Endothelial cell of umbilical vein (primary cell): Measurements from ENCODE around the gene CCND1. TPM values are rescaled to one million over a fixed set of nuclear protein-coding genes. Genes with fewer than 3 reads are reported as not detected.

Experiments
- BruUV-seq: library from RNA; stranded (reverse); fragments of 400-500 nt; replicated peaks from 2 replicates; lab custom pipeline; 2021; lab: Mats Ljungman, UMichigan
- CTCF ChIA-PET: fragments of 300-600, 350-600 bp; sonication (Branson Sonifier 250); formaldehyde crosslinking; loops from one replicate; lab custom pipeline; 2021; ENCODE audit warnings: antibody characterized with exemption, inconsistent platforms; lab: Charles Lee
- POLR2A ChIA-PET: fragments of 300-600, 350-600 bp; sonication (Branson Sonifier 250); formaldehyde crosslinking; loops from one replicate; lab custom pipeline; 2021; ENCODE audit warnings: antibody characterized with exemption, inconsistent platforms; lab: Charles Lee
- DNase-seq: peaks from one replicate; pipeline ENCODE4 v3.0.0-alpha.2; 2011; ENCODE audit warnings: low read depth, low spot score
- FAIRE-seq: peaks from 2 replicates; lab custom pipeline; 2011; peaks lifted over from hg19 to GRCh38; lab: Jason Lieb, UNC
- H2AFZ ChIP-seq: 2 replicates; pipeline ENCODE4 v1.6.0; 2012; ENCODE audit warnings: low read depth, low read length, control low read depth, inconsistent platforms
- H3K27ac ChIP-seq: 2 replicates; pipeline ENCODE4 v1.5.1; 2011; ENCODE audit warnings: low read depth, mild to moderate bottlenecking, control low read depth, low read length, moderate library complexity; ENCODE audit not compliant: insufficient read depth
- H3K27me3 ChIP-seq, 2 experiments: 2 replicates each; pipeline versions ENCODE4 v1.6.0 to v1.6.1; 2011; ENCODE audit warnings: low read length in 2 of 2, mixed read lengths in 1 of 2; ENCODE audit not compliant: control insufficient read depth in 2 of 2, insufficient read depth in 2 of 2
- H3K36me3 ChIP-seq, 2 experiments: 2 replicates in 1 of 2; 3 replicates in 1 of 2; pipeline ENCODE4 v1.5.1; 2011; ENCODE audit warnings: low read length in 2 of 2, mild to moderate bottlenecking in 1 of 2, moderate library complexity in 1 of 2; ENCODE audit not compliant: control insufficient read depth in 2 of 2, insufficient read depth in 2 of 2; ENCODE audit errors: extremely low read depth in 1 of 2
- H3K4me1 ChIP-seq: 3 replicates; pipeline ENCODE4 v1.5.1; 2011; ENCODE audit warnings: mild to moderate bottlenecking, low read length; ENCODE audit not compliant: control insufficient read depth, insufficient read depth; ENCODE audit errors: extremely low read depth
- H3K4me2 ChIP-seq: 2 replicates; pipeline ENCODE4 v1.6.1; 2011; ENCODE audit warnings: low read length, control low read depth, mixed read lengths; ENCODE audit not compliant: insufficient read depth
- H3K4me3 ChIP-seq, 3 experiments: fragments of 200-600 bp in 1 of 3; sonication (generic), shearing (Covaris generic) in 1 of 3; replicated peaks in 1 of 3; 2 replicates each; pipeline ENCODE4 v1.5.1; 2011 to 2016; ENCODE audit warnings: control low read depth in 3 of 3, low read length in 3 of 3, mild to moderate bottlenecking in 2 of 3, inconsistent platforms in 1 of 3, low read depth in 1 of 3, moderate library complexity in 1 of 3; ENCODE audit not compliant: insufficient read depth in 1 of 3
- H3K79me2 ChIP-seq: 2 replicates; pipeline ENCODE4 v1.6.0; 2012; ENCODE audit warnings: low read length, inconsistent platforms; ENCODE audit not compliant: control insufficient read depth, insufficient read depth
- H3K9ac ChIP-seq: replicated peaks from 2 replicates; pipeline ENCODE3; 2011; ENCODE audit warnings: low read length, control low read depth; ENCODE audit not compliant: insufficient read depth; ENCODE audit errors: extremely low read depth
- H3K9me1 ChIP-seq: replicated peaks from 3 replicates; pipeline ENCODE4 v1.6.0; 2011; ENCODE audit warnings: mild to moderate bottlenecking, low read length; ENCODE audit not compliant: control insufficient read depth, insufficient read depth; ENCODE audit errors: extremely low read depth
- H3K9me3 ChIP-seq: replicated peaks from 2 replicates; pipeline ENCODE4 v1.5.1; 2012; ENCODE audit warnings: low read length, inconsistent platforms; ENCODE audit not compliant: control insufficient read depth, insufficient read depth
- H4K20me1 ChIP-seq: replicated peaks from 2 replicates; pipeline ENCODE3; 2011; ENCODE audit warnings: mild to moderate bottlenecking, low read length; ENCODE audit not compliant: control insufficient read depth, insufficient read depth; ENCODE audit errors: extremely low read depth
- CTCF ChIP-seq, 2 donors: IDR thresholded peaks; 1 replicate in 1 of 2; 2 replicates in 1 of 2; pipeline ENCODE4 v1.5.1; 2011; ENCODE audit warnings: low read length in 2 of 2, mild to moderate bottlenecking in 2 of 2, moderate library complexity in 2 of 2, control low read depth in 1 of 2, inconsistent platforms in 1 of 2, low read depth in 1 of 2; ENCODE audit not compliant: insufficient read depth in 1 of 2; ENCODE audit errors: extremely low read depth in 1 of 2
- EZH2 ChIP-seq: IDR thresholded peaks from 2 replicates; pipeline ENCODE4 v1.6.1; 2012; ENCODE audit warnings: borderline replicate concordance, low read depth, mild to moderate bottlenecking, moderate library complexity, low read length, inconsistent platforms; ENCODE audit not compliant: severe bottlenecking
- FOS ChIP-seq: IDR thresholded peaks from 2 replicates; pipeline ENCODE4 v1.6.1; 2011; ENCODE audit warnings: mild to moderate bottlenecking, low read length, moderate library complexity, borderline replicate concordance; ENCODE audit not compliant: insufficient read depth
- GATA2 ChIP-seq: IDR thresholded peaks from 2 replicates; pipeline ENCODE4 v1.7.0; 2011; ENCODE audit warnings: low read depth, mild to moderate bottlenecking, moderate library complexity, mixed read lengths, low read length; ENCODE audit not compliant: insufficient read length, insufficient read depth
- JUN ChIP-seq: IDR thresholded peaks from 2 replicates; pipeline ENCODE4 v1.6.1; 2011; ENCODE audit warnings: borderline replicate concordance, low read depth; ENCODE audit not compliant: insufficient read length, insufficient read depth
- MAX ChIP-seq: IDR thresholded peaks from 2 replicates; pipeline ENCODE4 v1.6.1; 2011; ENCODE audit not compliant: insufficient read depth, insufficient read length
- MYC ChIP-seq: IDR thresholded peaks from one replicate; pipeline ENCODE4 v1.6.1; 2011; ENCODE audit warnings: mild to moderate bottlenecking, low read depth, low read length
- POLR2AphosphoS5 ChIP-seq: IDR thresholded peaks from 2 replicates; pipeline ENCODE4 v1.6.1; 2012; ENCODE audit warnings: low read depth, mild to moderate bottlenecking, control low read depth, low read length, moderate library complexity; ENCODE audit not compliant: insufficient read depth
- dilution Hi-C: fragments of 300-500 bp; cut with MboI; formaldehyde crosslinking; loops from one replicate; pipeline ENCODE4 v1.15.0; 2019; ENCODE audit warnings: low sequenced_read_pairs; ENCODE audit not compliant: extremely low pct_ligation_motif_present
- intact Hi-C: fragments of 100-400 bp; cut with micrococcal nuclease; formaldehyde crosslinking; loops from one replicate; pipeline ENCODE4 v1.10.0; 2022
- polyA plus RNA-seq, 4 experiments: library from polyadenylated mRNA; depleted of rRNA in 3 of 4; stranded (reverse) in 3 of 4; unstranded in 1 of 4; fragments of >200 nt; gene quantifications; 2 replicates each; pipeline versions ENCODE4 v1.2.1 to v1.2.3, GENCODE V29; 2011 to 2012; ENCODE audit warnings: missing spikeins in 1 of 4
- total RNA-seq: library from RNA; stranded (reverse); gene quantifications from 2 replicates; pipeline ENCODE4 v1.2.3, GENCODE V29; 2021

CCND1 gene
- total and polyA plus RNA-seq, 2 donors (not counting 3 experiments of a cell fraction or from before 2014, with no cell fraction given) = 98.7 to 370 TPM

DNA sequence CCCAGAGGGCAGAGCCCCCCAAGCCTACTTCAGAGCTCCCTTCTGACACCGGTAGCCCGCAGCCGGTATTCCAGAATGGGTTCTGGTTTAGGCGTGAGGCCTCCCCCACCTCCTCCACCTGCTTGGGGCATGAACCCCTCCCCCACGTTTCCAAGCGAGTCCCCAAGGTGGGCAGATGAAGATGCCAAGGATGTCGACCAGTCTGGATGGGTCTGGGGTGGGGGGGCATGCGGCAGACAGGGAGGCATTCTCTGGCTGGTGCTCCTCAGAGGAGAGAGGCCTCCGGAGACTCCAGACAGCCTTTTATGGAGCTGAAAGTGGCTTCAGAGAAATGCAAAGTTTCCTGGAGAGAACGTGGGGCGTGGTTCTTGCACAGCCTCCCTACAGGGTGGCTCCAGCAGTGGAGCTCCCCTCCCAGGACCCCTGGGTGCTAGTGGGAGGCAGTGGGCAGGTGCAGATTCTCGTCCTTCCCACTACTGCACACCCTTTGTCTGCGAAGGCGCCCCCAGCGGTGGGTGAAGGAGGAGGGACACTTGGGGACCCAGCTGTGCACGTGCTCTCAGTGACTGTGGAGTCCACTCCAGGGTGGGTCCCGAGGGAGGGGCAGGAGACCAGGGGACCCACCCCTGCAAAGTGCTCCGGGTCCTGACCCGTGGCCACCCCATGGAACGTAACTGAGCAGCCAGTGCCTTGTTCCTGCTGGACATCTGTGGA, 4.2 kb downstream of the CCND1 start:
- Histone ChIP-seq H3K27me3 (no peaks in the 10 kb centered on the region), H3K9ac (no peak overlapping the region), H4K20me1 (no peaks in the 10 kb centered on the region), H3K36me3 (peaks cover 23 to 31% of the 10 kb centered on the region in 2 experiments), H3K4me3 (no peak overlapping the region), H2AFZ (no peak overlapping the region), H3K4me2 (no peak overlapping the region), H3K79me2 (peaks cover 90% of the 10 kb centered on the region), H3K4me1 (peaks cover 18% of the 10 kb centered on the region), H3K9me3 (no peaks in the 10 kb centered on the region), H3K27ac (no peak overlapping the region), H3K9me1 (no peaks in the 10 kb centered on the region)
- dilution Hi-C loops = no loop called here
- CTCF ChIA-PET = interaction anchor here (0.7 to 6.3 kb wide), 10 partner anchors 8 to 555 kb away, joined by 3 to 154 read pairs (median 5); partner anchors contain the start of genes LTO1 and MYEOV
- intact Hi-C loops = no loop called here
- POLR2A ChIA-PET = interaction anchor here (0.6 kb wide), 1 partner anchor 1151 kb away, joined by 3 read pairs; no protein-coding TSS in a partner anchor
- no peak for TF ChIP-seq JUN
- FAIRE-seq (no peak), DNase-seq (no peak)
- BruUV-seq = no TSS peak

- peaks cover 27 to 33% of the 10 kb centered on the region in 2 experiments for H3K36me3 ChIP-seq
- no peak overlapping the region for H3K4me3 ChIP-seq
- H3K27ac ChIP-seq = no peak overlapping the region
- H4K20me1 ChIP-seq = no peaks in the 10 kb centered on the region
- TF ChIP-seq FOS = no peak
- TF ChIP-seq GATA2 = no peak
- no peak for TF ChIP-seq CTCF (IDR thresholded peaks at IDR 0.05; ENCODE audit: extremely low read depth in 1 of 2, insufficient read depth in 1 of 2, low read depth in 1 of 2, low read length in 2 of 2)
- TF ChIP-seq MYC = no peak
- TF ChIP-seq POLR2AphosphoS5 = peak; percentile 47
- TF ChIP-seq JUN = no peak
- no peak for TF ChIP-seq EZH2
- TF ChIP-seq MAX = no peak
- BruUV-seq = no TSS peak
- DNase-seq (no peak), FAIRE-seq (no peak)
- H3K9me1 ChIP-seq = no peaks in the 10 kb centered on the region
- intact Hi-C loops = no loop called here
- no peaks in the 10 kb centered on the region for H3K9me3 ChIP-seq
- H2AFZ ChIP-seq = no peak overlapping the region
- ChIA-PET POLR2A (interaction anchor here (0.6 kb wide), 1 partner anchor 1152 kb away, joined by 3 read pairs; no protein-coding TSS in a partner anchor), CTCF (interaction anchor here (6.3 kb wide), 1 partner anchor 543 kb away, joined by 154 read pairs; no protein-coding TSS in a partner anchor)
- no peaks in the 10 kb centered on the region for H3K27me3 ChIP-seq
- no peak overlapping the region for H3K9ac ChIP-seq
- dilution Hi-C loops = no loop called here
- H3K4me2 ChIP-seq = no peak overlapping the region
- peaks cover 13% of the 10 kb centered on the region for H3K4me1 ChIP-seq
- H3K79me2 ChIP-seq = peaks cover 88% of the 10 kb centered on the region
Observed at GRCh38 chr11:69645801-69646492, 5.0 kb downstream of the CCND1 start.
